Measurements from ENCODE around the gene PLLP. TPM values are rescaled to one million over a fixed set of nuclear protein-coding genes. Genes with fewer than 3 reads are reported as not detected.

Gene PLLP
- total and polyA plus RNA-seq, 10 of the 15 experiments (the other 5 are each of a cell fraction or from before 2014, with no cell fraction given), result 0.21 to 5.8 (median 0.67) TPM

- H3K4me2 ChIP-seq (ENCODE audit: control insufficient read depth, insufficient read depth), result no peak overlapping the region
- no peaks in the 10 kb centered on the region for H3K27me3 ChIP-seq (replicated peaks in 1 of 2; ENCODE audit: control insufficient read depth in 2 of 2, insufficient read depth in 2 of 2, low read length in 1 of 2)
- ATAC-seq, result no peak
- no peaks in the 10 kb centered on the region for H3K36me3 ChIP-seq (ENCODE audit: control insufficient read depth in 2 of 2, insufficient read depth in 2 of 2, low read length in 1 of 2)
- in situ Hi-C loops (cut with MboI), result no loop called here
- no peak overlapping the region for H2AFZ ChIP-seq (ENCODE audit: control insufficient read depth, low read depth, low read length)
- DNase-seq (ENCODE audit: low read depth, low spot score), result no peak
- SMC1A ChIA-PET (ENCODE audit: uncharacterized antibody, unreplicated experiment), result interaction anchor here (0.6 to 1.0 kb wide), 2 partner anchors 43 to 111 kb away, joined by 3 to 4 read pairs; no protein-coding TSS in a partner anchor
- H3K9me3 ChIP-seq (replicated peaks; ENCODE audit: control insufficient read depth, insufficient read depth, low read length), result no peaks in the 10 kb centered on the region
- CTCF ChIA-PET, result interaction anchor here (15.8 kb wide), 1 partner anchor 110 kb away, joined by 632 read pairs; no protein-coding TSS in a partner anchor
- FAIRE-seq, result no peak
- no peak overlapping the region for H3K27ac ChIP-seq (ENCODE audit: control insufficient read depth, insufficient read depth)
- no peak for TF ChIP-seq BACH1 (IDR thresholded peaks at IDR 0.05; ENCODE audit: borderline replicate concordance)
- TF ChIP-seq ZBTB11 (CRISPR knock-in tag; IDR thresholded peaks at IDR 0.05), result no peak
- no peak for TF ChIP-seq REST (IDR thresholded peaks at IDR 0.05; ENCODE audit: low read depth, low read length)
- TF ChIP-seq MEF2A (IDR thresholded peaks at IDR 0.05; ENCODE audit: insufficient read depth, low read depth, low read length), result no peak
- TF ChIP-seq FOS (IDR thresholded peaks at IDR 0.05; ENCODE audit: borderline replicate concordance, extremely low read depth, insufficient read length), result no peak
- TF ChIP-seq SMARCA5 (IDR thresholded peaks at IDR 0.05), result no peak
- RAD21 ChIA-PET (ENCODE audit: unreplicated experiment), result interaction anchor here (1.2 kb wide), 1 partner anchor 108 kb away, joined by 3 read pairs; no protein-coding TSS in a partner anchor
- H3K79me2 ChIP-seq (ENCODE audit: control insufficient read depth, insufficient read depth, low read length), result no peaks in the 10 kb centered on the region
- H3K4me1 ChIP-seq (ENCODE audit: control insufficient read depth, insufficient read depth, low read length), result peaks cover 15% of the 10 kb centered on the region
- no peak overlapping the region for H3K9ac ChIP-seq (ENCODE audit: control insufficient read depth, insufficient read depth, low read length)
- BruUV-seq (replicated peaks), result no TSS peak
- intact Hi-C loops (cut with micrococcal nuclease; ENCODE audit: unreplicated experiment), result no loop called here
- POLR2A ChIA-PET, result interaction anchor here (1.1 kb wide), 1 partner anchor 83 kb away, joined by 3 read pairs; no protein-coding TSS in a partner anchor
- no peak overlapping the region for H3K4me3 ChIP-seq
- no peaks in the 10 kb centered on the region for H4K20me1 ChIP-seq (ENCODE audit: control insufficient read depth, insufficient read depth)
- 53% methylated on average over 5 of the region's 5 CpGs for WGBS (ENCODE audit: insufficient coverage, insufficient replicate concordance, low lambda C conversion rate, missing lambda C conversion rate)
Observed at GRCh38 chr16:57308041-57308440, 23.6 kb upstream of the PLLP start.
